Stimulated activated naive B cell treated with anti-CD40 and anti-IgM and Interleukin-4, amounts not matched to agents 10 μg/mL and 1 μg/mL and 100 μg/mL, for 72 hours (primary cell): ENCODE measurements around the gene ARHGAP32.

ENCODE experiments used
- ATAC-seq, 2 donors: fragments of 150-1000 bp; cut with Tn5 transposase; replicated peaks; 2 replicates each; pipeline ENCODE4 v1.10.0; 2021; ENCODE audit warnings: moderate library complexity in 1 of 2
- DNase-seq: peaks from one replicate; pipeline ENCODE4 v3.0.0; 2021
- H3K27ac Mint-ChIP-seq: one replicate; pipeline ENCODE4 v1.8.0; 2022; ENCODE audit warnings: mild to moderate bottlenecking, mixed read lengths
- H3K27me3 Mint-ChIP-seq, 2 donors: one replicate each; pipeline ENCODE4 v1.8.0; 2022; ENCODE audit warnings: mixed read lengths in 2 of 2
- H3K36me3 Mint-ChIP-seq, 2 donors: one replicate each; pipeline ENCODE4 v1.8.0; 2022; ENCODE audit warnings: mixed read lengths in 2 of 2, mild to moderate bottlenecking in 1 of 2
- H3K4me1 Mint-ChIP-seq, 2 donors: one replicate each; pipeline ENCODE4 v1.8.0; 2022; ENCODE audit warnings: mixed read lengths in 2 of 2, mild to moderate bottlenecking in 1 of 2
- H3K4me3 Mint-ChIP-seq, 2 donors: one replicate each; pipeline ENCODE4 v1.8.0; 2022; ENCODE audit warnings: mild to moderate bottlenecking in 2 of 2, mixed read lengths in 2 of 2, moderate library complexity in 1 of 2
- H3K9me3 Mint-ChIP-seq, 2 donors: one replicate each; pipeline ENCODE4 v1.8.0; 2022; ENCODE audit warnings: mixed read lengths in 2 of 2, mild to moderate bottlenecking in 1 of 2

Gene ARHGAP32

GRCh38 chr11:129192150-129192549, at the start of gene ARHGAP32:
TSS of gene ARHGAP32 (minus strand) at chr11:129192325. CDS start at chr11:129192198, 127 bp downstream.
- Mint-ChIP-seq H3K36me3 (no peaks in the 10 kb centered on the region), H3K4me1 (no peaks in the 10 kb centered on the region), H3K4me3 (no peak within 1 kb of the TSS), H3K27ac (no peak within 1 kb of the TSS), H3K9me3 (peaks cover 0 to 1% of the 10 kb centered on the region in 2 donors), H3K27me3 (no peaks in the 10 kb centered on the region)
- DNase-seq = no peak
- ATAC-seq = peak in 1 of 2 donors; percentile 49

- Mint-ChIP-seq H3K4me1 (peaks cover 16 to 34% of the 10 kb centered on the region in 2 donors), H3K27ac (no peak overlapping the region), H3K27me3 (no peaks in the 10 kb centered on the region), H3K4me3 (no peak overlapping the region), H3K9me3 (peaks cover 0 to 2% of the 10 kb centered on the region in 2 donors), H3K36me3 (peaks cover 7 to 8% of the 10 kb centered on the region in 2 donors)
- DNase-seq = no peak
- ATAC-seq = no peak
Measured at GRCh38 chr11:129239207-129239606, 47.1 kb upstream of the ARHGAP32 start.

GRCh38 chr11:129237880-129238638, 45.9 kb upstream of the ARHGAP32 start:
- Mint-ChIP-seq H3K4me3 (no peak overlapping the region), H3K9me3 (peaks cover 0 to 2% of the 10 kb centered on the region in 2 donors), H3K27me3 (no peaks in the 10 kb centered on the region), H3K4me1 (peaks cover 11 to 26% of the 10 kb centered on the region in 2 donors), H3K36me3 (peaks cover 7 to 8% of the 10 kb centered on the region in 2 donors), H3K27ac (no peak overlapping the region)
- DNase-seq (no peak), ATAC-seq (peak; percentile 78 to 92)

DNA sequence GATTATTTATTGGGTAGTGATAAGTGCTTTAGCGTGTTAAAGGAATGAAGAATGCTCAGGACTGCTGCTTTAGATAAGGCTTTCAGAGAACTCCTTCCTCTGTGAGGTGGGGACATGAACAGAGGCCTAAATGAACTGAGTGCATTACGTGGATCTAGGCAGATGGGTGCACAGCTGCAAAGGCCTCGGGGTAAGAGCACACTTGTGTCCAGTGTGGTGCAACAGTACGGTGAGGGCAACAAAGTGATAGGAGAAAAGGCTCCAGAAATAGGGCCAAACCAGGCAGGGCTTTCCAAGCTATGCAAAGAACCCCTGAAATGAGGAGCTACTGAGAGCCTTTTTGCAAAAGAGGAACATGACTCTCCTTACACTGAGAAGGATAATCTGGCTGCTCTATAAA, 45.3 kb upstream of the ARHGAP32 start:
- DNase-seq = no peak
- no peaks in the 10 kb centered on the region for H3K27me3 Mint-ChIP-seq
- H3K4me1 Mint-ChIP-seq = peaks cover 7 to 21% of the 10 kb centered on the region in 2 donors
- H3K9me3 Mint-ChIP-seq = peaks cover 0 to 3% of the 10 kb centered on the region in 2 donors
- no peak overlapping the region for H3K4me3 Mint-ChIP-seq
- no peak for ATAC-seq
- H3K27ac Mint-ChIP-seq = no peak overlapping the region
- peaks cover 7 to 8% of the 10 kb centered on the region in 2 donors for H3K36me3 Mint-ChIP-seq

DNA sequence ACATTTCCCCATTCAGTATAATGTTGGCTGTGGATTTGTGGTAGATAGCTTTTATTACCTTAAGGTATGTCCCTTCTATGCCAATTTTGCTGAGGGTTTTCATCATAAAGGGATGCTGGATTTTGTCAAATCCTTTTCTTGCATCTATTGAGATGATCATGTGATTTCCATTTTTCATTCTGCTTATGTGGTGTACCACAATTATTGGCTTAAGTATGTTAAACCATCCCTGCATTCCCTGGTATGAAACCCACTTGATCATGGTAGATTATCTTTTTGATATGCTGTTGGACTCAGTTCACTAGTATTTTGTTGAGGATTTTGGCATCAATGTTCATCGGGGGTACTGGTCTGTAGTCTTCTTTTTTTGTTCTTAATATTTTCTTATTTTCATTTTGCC, 44.7 kb upstream of the ARHGAP32 start:
- H3K27me3 Mint-ChIP-seq = no peaks in the 10 kb centered on the region
- H3K4me1 Mint-ChIP-seq = peaks cover 7 to 21% of the 10 kb centered on the region in 2 donors
- H3K4me3 Mint-ChIP-seq = no peak overlapping the region

GRCh38 chr11:129234978-129235377, 42.9 kb upstream of the ARHGAP32 start:
- Mint-ChIP-seq H3K27me3 (no peaks in the 10 kb centered on the region), H3K36me3 (peaks cover 7 to 8% of the 10 kb centered on the region in 2 donors), H3K4me1 (peaks cover 7 to 19% of the 10 kb centered on the region in 2 donors), H3K27ac (no peak overlapping the region), H3K4me3 (no peak overlapping the region), H3K9me3 (peaks cover 0 to 3% of the 10 kb centered on the region in 2 donors)
- DNase-seq (no peak), ATAC-seq (no peak)

More for the DNA sequence above, 44.7 kb upstream of the ARHGAP32 start:
- H3K27ac Mint-ChIP-seq = no peak overlapping the region
- H3K36me3 Mint-ChIP-seq = peaks cover 7 to 8% of the 10 kb centered on the region in 2 donors
- ATAC-seq = no peak
- H3K9me3 Mint-ChIP-seq = peaks cover 0 to 3% of the 10 kb centered on the region in 2 donors
- no peak for DNase-seq

DNA sequence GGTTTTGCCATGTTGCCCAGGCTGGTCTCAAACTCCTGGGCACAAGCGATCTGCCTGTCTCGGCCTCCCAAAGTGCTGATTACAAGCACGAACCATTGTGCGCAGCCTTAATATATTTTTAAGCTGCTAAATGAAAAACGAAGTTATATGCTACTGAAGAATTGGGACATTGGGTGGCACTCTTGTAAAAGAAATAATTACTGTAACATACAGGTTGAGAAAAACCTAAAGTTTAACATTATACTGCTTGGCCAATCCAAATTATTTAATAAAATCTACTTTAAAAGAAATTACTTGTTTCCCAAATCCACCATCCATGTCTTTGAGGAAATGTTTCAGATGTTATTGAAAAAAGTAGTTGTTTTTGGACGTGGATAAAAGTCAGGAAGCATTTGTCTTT, 37.9 kb upstream of the ARHGAP32 start:
- Mint-ChIP-seq H3K27ac (no peak overlapping the region), H3K36me3 (peaks cover 12 to 18% of the 10 kb centered on the region in 2 donors), H3K4me3 (no peak overlapping the region), H3K4me1 (no peaks in the 10 kb centered on the region), H3K9me3 (peaks cover 17 to 20% of the 10 kb centered on the region in 2 donors), H3K27me3 (no peaks in the 10 kb centered on the region)
- ATAC-seq (no peak), DNase-seq (no peak)

DNA sequence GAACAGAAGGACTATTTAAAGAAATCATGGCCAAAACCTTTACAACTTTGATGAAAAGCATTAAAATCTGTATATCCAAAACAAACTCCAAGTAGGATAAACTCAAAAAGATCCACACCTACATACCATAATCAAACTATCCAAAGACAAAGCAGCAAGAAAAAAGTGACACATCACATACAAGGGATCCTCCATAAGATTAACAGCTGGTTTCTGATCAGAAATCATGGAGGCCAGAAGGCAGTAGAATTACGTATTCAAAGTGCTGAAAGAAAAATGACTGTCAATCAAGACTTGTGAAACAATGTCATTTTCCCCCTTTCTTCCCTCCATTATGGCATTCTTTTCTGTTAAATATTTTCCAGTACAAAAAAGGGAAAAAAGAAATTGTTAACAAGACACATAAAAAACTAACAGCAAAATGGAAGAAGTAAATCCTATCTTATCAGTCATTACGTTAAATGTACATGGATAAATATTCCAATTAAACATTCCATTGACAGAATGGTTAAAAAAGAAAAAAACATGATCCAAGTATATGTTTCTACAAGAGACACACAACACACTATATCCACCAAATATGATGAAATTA, 34.2 kb upstream of the ARHGAP32 start:
- no peak for DNase-seq
- Mint-ChIP-seq H3K27ac (no peak overlapping the region), H3K4me1 (no peaks in the 10 kb centered on the region), H3K36me3 (peaks cover 12 to 19% of the 10 kb centered on the region in 2 donors), H3K9me3 (peaks cover 17% of the 10 kb centered on the region in 2 donors), H3K27me3 (no peaks in the 10 kb centered on the region), H3K4me3 (no peak overlapping the region)
- ATAC-seq = no peak

- Mint-ChIP-seq H3K4me1 (peaks cover 0 to 1% of the 10 kb centered on the region in 2 donors), H3K27ac (no peak overlapping the region), H3K4me3 (no peak overlapping the region), H3K27me3 (no peaks in the 10 kb centered on the region), H3K36me3 (peaks cover 12 to 19% of the 10 kb centered on the region in 2 donors), H3K9me3 (peaks cover 17% of the 10 kb centered on the region in 2 donors)
- ATAC-seq (no peak), DNase-seq (no peak)
Measured at GRCh38 chr11:129225190-129225589, 33.1 kb upstream of the ARHGAP32 start.

DNA sequence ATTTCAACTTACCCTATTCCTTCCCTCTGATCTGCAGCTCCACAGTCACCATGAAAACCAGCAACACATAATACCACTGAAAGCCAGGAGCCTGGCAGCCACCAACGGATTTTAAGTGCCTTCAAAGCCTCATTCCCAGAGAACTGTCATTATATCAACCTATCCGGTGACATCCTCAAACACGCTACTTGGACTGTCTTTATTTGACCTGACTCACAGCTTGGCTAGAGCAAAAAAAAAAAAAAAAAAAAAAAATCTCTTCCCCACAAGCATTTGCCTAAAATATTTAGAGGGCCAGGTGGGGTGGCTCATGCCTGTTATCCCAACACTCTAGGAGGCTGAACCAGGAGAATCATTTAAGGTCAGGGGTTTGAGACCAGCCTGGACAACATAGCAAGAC, 32.4 kb upstream of the ARHGAP32 start:
- ATAC-seq = no peak
- Mint-ChIP-seq H3K27me3 (no peaks in the 10 kb centered on the region), H3K4me3 (no peak overlapping the region), H3K27ac (no peak overlapping the region), H3K9me3 (peaks cover 17% of the 10 kb centered on the region in 2 donors), H3K4me1 (peaks cover 0 to 8% of the 10 kb centered on the region in 2 donors), H3K36me3 (peaks cover 12 to 19% of the 10 kb centered on the region in 2 donors)
- no peak for DNase-seq

DNA sequence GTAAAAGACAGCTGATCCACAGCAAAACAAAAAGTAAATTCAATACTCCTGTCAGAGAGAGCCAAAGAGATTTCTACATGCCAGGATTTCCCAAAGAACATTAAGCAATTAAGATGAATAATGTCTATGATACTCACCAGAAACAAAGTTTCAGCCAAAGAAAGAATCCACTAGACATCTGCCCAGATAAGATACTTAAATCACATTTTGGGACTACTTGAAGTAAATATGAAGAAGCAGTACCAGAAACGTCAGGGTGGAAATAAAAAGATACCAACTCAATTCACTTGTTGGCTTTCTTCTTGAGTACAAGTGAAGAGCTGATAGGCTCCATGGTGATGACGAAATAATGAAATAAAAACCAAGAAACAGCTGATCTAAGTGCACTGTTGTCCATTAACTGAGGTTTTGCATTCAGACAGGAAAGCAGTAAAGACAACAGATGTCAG, 31.6 kb upstream of the ARHGAP32 start:
- Mint-ChIP-seq H3K27ac (no peak overlapping the region), H3K4me3 (no peak overlapping the region), H3K4me1 (peaks cover 0 to 15% of the 10 kb centered on the region in 2 donors), H3K27me3 (no peaks in the 10 kb centered on the region), H3K36me3 (peaks cover 12 to 19% of the 10 kb centered on the region in 2 donors), H3K9me3 (peaks cover 17% of the 10 kb centered on the region in 2 donors)
- ATAC-seq (no peak), DNase-seq (no peak)

DNA sequence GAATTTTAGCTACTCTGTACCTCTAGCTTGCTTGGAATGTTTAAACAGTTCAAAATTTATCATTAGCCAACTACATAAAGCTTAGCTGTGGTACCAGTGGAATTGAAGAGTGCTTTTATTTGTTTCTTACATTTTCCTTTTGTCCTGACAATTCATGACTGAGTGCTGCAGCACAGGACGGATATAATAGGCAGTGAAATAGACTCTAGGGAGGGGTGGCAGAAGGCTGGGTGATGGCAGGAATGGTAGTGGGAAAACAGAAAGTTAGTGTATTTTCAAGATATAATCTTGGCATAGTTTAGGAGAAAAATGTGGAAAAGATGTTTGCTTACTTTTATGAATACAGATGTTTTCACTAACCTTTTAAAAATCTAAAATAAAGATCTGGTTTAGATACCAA, 31.1 kb upstream of the ARHGAP32 start:
- Mint-ChIP-seq H3K4me1 (peaks cover 0 to 18% of the 10 kb centered on the region in 2 donors), H3K4me3 (no peak overlapping the region), H3K9me3 (peaks cover 17% of the 10 kb centered on the region in 2 donors), H3K36me3 (peaks cover 12 to 19% of the 10 kb centered on the region in 2 donors), H3K27me3 (no peaks in the 10 kb centered on the region), H3K27ac (no peak overlapping the region)
- DNase-seq = no peak
- no peak for ATAC-seq

GRCh38 chr11:129222158-129222557, 30.0 kb upstream of the ARHGAP32 start:
- peaks cover 12% of the 10 kb centered on the region in 2 donors for H3K36me3 Mint-ChIP-seq
- no peak overlapping the region for H3K27ac Mint-ChIP-seq
- H3K27me3 Mint-ChIP-seq = no peaks in the 10 kb centered on the region
- ATAC-seq = no peak
- no peak for DNase-seq
- H3K4me3 Mint-ChIP-seq = no peak overlapping the region
- peaks cover 0 to 18% of the 10 kb centered on the region in 2 donors for H3K4me1 Mint-ChIP-seq
- H3K9me3 Mint-ChIP-seq = peaks cover 12% of the 10 kb centered on the region in 2 donors

- Mint-ChIP-seq H3K4me1 (peaks cover 2 to 36% of the 10 kb centered on the region in 2 donors), H3K27ac (no peak overlapping the region), H3K9me3 (no peaks in the 10 kb centered on the region), H3K36me3 (no peaks in the 10 kb centered on the region), H3K4me3 (no peak overlapping the region), H3K27me3 (no peaks in the 10 kb centered on the region)
- DNase-seq (no peak), ATAC-seq (no peak)
Measured at GRCh38 chr11:129215506-129216245, 23.6 kb upstream of the ARHGAP32 start.
